ENCODE measurements around the gene KIF2A.
A peak's percentile ranks its signal among the peaks of the same experiment; 100 is the strongest.

The KIF2A gene

DNA sequence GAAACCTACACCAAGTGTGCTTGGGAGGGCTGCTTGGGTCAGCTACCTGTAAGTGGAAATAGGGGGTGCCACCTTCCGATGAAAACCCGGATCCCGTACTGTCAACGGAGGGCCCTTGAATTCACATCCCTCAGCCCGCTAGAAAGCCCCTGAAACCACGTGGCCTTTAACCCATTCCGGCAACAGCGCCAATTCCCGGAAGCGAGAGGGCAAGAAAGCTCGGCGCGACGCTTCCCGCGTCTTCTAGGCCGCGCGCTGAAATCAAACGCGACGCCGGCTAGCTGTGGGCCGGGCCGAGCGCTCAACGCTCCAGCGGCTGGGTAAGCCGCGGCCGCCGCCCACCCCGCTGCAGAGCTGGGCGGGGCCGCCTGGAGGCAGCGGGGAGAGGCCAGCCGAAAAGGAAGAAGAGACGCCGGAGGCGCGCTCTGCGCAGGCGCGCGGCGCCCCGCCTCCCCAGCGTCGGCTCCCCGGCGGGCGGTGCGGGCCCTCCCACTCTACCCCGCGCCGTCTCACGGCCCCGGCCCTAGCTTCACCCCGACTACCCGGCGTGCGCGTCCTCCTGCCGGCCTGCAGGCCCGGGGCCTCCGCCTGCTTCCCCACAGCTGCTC, at the start of gene KIF2A:
KIF2A (plus strand) TSS at position 492 of the 608 bp plus-strand sequence. CDS start 267 bp downstream, outside the sequence.
- DNase-seq (ENCODE audit: low read depth in 2 of 2): peak; percentile 80 to 82

DNA sequence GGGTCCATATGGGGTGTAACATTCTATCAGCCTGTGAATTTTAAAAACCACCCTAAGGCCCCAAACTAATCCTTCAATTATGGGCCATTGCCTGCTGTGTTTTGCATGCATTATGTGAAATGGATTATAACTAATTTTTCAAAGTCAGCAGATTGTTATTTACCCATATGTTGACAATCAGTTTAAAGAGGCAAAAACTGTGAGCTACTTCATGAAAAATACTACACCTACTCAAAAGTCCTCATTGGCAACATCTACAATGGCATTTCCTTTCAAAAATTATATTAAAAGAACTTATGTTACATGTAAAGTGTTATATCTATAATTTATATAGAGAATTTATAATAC, 49.0 kb upstream of the KIF2A start:
- no peak for DNase-seq (ENCODE audit: low read depth in 2 of 2)

DNA sequence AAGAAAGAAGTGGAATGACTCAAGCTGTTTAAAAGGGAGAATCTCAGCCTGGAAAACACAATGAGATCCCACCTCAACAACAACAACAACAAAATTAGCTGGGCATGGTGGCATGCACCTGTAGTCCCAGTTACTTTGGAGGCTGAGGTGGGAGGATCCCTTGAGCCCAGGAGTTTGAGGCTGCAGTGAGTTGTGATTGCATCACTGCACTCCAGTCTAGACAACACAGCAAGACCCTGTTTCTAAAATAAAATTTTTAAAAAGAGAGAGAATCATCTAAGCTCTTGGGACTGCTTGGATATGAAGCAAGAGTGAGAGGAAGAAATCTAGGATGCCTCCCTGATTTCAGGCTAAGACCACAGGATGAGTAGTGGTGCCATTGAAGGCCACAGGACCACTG, 47.4 kb upstream of the KIF2A start:
- no peak for DNase-seq (ENCODE audit: low read depth in 2 of 2)

DNA sequence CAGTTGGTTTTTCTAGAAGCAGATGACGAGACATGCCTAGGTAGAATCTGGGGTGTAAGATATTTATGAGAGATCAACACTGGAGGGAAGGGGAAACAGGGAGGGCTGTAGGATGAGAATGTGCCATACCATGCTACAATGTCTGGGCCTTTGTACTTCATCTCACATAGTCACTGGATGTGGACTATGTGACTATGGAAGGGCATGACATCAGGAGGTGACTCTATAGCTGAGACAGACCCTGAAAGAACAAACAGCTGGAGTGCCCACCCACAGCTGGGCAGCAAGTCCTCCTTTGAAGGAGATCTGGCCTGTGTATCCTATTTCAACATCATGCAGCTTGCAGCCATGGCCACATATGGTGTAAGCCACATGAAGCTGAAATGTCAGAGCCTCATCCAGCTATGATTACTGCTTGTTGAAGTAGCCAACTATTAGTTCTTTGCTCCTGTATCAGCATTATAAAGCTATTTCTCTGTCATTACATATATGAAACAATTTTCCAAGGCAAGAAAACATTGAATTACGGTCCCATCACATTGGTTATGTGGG, 46.2 kb upstream of the KIF2A start:
- no peak for DNase-seq (ENCODE audit: low read depth in 2 of 2)

DNA sequence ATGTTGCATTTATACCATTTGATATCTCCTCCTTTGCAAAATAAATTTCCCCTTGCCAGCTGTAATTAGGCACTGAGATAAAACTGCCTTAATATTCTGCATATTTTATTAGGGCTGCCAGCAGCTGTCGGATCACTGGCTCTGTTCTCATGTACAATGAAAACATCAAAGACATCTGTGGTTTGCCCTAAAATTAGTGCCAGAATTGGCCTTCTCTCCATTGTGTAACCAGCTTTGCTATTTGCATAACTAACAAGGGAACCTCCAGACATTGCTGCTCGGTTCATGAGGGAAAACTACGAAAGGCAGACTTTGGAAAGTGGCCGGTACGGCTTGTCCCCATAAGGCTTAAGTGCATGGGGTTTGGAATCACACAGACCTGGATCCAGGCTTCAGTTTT, 45.5 kb upstream of the KIF2A start:
- no peak for DNase-seq (ENCODE audit: low read depth in 2 of 2)

DNA sequence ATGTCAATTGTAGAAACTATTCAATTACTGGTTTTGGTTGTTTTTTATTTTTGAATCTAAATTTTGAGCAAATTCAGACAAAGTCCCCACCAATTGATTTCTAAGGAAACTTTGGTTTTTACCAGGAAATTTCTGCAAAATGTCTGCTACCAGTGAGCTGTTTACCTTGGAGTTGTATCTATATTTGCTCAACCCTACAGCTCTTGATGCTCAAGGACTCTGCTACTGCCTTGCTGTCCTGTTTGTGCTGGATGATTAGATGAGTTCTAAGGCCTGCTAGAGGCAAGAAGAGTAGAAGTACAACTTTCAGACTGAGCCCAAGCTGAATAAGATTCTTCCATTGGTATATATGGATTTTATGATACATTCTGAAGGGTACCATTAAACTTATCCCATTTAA, 42.6 kb upstream of the KIF2A start:
- DNase-seq (ENCODE audit: low read depth in 2 of 2): no peak

DNA sequence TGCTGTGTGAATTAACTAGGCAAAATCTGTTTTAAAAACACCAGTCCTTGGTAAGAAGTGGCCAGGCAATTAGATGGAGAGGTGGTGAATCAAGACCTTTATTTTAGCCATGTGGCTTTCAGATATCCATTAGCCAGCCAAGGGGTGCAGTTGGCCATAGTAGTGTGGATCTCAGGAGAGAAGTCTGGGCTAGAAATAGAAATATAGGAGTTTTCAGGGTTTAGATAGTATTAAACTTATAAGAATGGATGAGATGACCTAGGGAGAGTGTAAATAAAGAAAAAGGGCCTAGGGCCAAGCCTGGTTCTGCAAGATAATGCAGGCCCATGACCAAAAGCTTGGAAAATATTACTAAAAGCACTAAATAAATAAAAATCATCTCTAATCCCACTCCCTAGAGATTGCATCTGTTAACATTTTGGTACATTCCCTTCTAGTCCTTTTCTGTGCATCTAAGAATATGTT, 40.3 kb upstream of the KIF2A start:
- DNase-seq (ENCODE audit: low read depth in 2 of 2): no peak

DNA sequence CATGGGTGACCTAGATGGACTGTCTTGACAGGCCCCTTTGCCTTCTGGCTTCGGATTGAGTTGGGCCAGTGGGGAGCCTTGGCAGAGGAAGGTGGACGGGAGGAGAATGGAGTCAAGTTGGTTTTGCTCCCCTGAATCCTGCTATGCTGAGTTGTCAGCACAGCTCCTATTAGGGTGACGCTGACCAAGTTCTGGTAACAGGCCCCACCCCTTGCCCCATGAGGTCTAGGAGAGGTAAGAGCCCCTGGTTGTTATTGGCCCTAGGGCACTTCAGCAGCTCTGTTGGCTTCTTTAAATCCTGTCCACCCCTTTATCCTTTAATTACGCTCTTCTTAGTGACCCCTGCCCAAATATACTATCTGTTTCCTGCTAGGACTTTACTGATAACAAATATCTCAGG, 39.4 kb upstream of the KIF2A start:
- DNase-seq (ENCODE audit: low read depth in 2 of 2): no peak

DNA sequence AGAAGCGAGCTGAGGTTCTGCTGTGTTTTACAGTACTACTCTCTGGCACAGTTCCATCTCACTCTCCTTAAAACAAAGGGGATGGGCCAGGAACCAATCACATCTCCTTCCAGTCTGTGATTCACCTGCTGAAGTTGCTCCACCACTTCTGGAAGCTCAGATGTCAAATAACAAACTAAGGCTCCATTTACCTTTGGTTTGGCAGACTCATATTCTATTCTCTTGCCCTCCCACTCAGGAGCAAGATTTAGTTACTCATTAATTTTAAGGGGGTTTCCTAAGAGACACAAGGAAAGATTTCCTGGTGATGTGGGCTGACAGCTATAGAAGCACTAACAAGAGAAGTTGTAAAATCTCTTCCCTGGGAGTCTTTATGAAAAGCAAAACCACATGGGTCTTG, 37.8 kb upstream of the KIF2A start:
- DNase-seq (ENCODE audit: low read depth in 2 of 2): no peak

DNA sequence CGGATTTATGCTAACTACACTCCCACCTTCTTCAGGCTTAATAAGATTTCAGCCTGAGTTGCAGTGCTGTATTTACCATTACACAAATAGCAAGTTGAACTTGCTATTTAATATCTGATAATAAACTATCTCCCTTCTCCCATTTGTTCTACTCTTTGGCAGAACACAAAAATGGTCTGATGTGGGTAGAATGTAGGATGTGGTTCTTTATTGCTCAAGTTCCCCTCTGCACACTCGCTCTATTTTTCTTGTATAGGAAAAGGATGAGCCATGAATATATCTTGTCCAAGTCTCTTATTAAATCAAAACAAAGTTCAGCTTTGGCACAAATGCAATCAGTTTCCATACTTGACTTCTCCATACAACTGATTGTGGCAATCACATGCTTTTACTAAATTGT, 37.2 kb upstream of the KIF2A start:
- no peak for DNase-seq (ENCODE audit: low read depth in 2 of 2)

DNA sequence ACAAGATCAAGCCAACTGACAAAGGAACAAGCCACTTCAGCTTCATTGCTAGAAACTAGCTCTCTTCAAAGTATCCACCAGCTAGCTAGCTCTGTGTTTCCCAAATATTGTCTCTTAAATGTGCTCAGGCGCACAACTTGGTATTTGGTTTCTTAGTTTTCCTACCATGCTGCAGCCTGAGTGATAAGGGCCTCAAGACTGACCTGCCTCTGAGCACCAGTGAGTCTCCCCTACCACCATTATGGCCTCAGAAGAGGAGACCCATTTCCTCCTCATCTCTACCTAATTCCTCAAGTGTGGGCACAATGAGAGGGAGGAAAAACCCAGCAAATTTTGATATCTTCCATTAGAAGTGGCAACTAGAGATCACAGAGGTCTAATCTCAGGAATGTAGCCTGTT, 34.6 kb upstream of the KIF2A start:
- no peak for DNase-seq (ENCODE audit: low read depth in 2 of 2)

DNA sequence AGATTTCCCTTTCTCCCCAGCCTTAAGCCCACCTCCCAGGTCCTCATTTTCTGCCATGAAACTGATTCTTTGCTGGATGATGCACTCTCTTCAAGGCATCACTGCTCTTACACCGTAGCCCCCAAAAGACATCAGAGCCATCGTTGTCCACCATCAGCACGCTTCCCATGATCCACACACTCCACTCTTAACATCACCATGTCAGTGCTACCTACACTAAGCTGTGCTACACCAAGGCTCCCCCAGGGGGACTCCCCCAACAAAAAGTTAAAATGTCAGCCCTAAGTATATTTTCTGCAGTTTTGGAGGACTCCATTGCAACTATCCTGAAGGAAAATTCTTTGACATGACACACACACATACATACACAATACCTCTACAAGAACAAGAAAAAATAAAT, 34.1 kb upstream of the KIF2A start:
- DNase-seq (ENCODE audit: low read depth in 2 of 2): no peak

DNA sequence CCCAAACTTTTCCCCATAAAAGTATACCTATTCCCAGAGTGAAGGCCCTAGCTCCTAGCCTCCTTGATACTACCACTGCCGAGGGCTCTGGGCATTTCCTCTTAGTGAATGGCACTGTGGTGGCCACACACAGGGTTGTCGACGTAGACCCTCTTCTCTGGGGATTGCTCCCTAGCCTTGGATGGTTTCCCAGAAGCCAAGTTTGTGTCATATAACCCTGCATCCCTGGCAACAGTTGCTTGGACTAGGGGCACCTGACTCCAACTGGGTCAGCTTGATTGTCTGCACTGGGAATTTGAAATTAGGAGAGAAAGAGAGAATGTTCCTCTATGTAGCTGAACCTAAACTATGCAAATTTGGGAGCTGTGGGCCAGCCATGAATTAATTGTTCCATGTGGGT, 32.3 kb upstream of the KIF2A start:
- no peak for DNase-seq (ENCODE audit: low read depth in 2 of 2)

DNA sequence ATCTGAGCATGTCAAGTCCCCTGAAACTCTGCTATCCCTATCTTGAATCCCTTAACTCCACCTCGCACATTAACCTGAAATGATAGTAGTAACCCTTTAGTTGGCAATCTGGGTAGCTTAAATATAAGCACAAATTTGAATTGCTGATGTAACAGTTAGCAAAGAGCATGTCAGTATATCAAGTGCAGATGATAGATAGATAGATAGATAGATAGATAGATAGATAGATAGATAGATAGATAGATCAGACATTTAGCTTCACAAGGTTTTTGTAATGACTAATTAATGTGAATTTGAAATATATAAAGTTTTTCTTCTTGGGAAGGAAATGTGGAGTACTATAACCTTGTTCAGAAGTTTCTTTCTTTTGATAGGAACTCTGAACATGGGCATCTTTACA, 30.4 kb upstream of the KIF2A start:
- no peak for DNase-seq (ENCODE audit: low read depth in 2 of 2)

DNA sequence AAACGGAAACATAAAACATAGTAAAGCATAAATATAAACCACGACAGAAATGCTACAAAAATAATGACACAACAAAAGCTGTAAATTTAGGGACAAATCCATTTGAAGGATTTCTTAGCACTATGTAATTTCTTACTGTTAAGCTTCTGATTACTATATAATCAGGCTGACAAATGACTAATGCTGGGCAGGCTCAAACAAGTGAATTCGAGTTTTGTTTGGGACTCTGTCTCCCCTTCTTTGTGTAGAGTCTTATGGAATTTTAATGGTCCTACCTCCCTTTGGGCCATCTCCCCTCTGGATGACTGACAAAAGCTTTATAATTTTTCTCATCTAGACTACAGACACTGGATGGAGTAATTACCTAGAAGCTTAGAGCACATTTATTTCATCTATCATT, 24.6 kb upstream of the KIF2A start:
- DNase-seq (ENCODE audit: low read depth in 2 of 2): no peak

DNA sequence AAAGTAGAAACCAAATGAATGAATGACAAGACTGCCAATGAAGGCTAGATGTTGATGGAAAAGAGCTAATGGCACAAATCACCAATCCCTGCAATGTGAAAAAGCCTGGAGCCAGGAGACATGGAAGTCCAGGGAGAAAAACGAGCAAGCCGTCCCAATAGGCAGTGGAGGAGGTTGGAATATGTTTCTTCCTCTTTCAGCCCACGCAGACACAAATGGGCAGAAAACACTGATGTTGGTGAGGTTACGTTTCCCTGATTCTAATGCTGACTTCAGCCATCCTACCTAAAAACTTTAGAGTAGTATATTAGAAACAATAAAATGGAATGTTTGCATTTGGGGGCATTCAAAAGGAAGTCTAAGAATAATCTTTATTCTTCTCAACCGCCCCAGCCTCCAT, 23.9 kb upstream of the KIF2A start:
- no peak for DNase-seq (ENCODE audit: low read depth in 2 of 2)

DNA sequence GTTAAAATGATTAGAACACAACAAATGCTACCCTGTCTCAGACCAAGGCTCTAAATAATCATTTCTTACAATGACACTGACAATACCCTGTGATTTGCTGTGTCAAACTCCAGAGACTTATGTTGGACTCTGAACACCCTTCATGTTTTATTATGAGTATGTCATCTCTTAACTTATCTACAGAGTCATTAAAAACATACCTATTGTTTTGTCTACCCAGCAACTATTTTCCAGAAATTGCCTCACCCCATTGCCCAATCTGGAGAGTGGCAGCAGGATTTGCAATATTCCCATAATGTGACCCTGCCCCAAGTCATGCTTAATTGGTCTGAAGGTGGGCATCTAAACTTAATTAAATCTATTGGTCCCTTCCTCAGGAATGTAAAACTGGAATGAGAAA, 23.0 kb upstream of the KIF2A start:
- no peak for DNase-seq (ENCODE audit: low read depth in 2 of 2)

DNA sequence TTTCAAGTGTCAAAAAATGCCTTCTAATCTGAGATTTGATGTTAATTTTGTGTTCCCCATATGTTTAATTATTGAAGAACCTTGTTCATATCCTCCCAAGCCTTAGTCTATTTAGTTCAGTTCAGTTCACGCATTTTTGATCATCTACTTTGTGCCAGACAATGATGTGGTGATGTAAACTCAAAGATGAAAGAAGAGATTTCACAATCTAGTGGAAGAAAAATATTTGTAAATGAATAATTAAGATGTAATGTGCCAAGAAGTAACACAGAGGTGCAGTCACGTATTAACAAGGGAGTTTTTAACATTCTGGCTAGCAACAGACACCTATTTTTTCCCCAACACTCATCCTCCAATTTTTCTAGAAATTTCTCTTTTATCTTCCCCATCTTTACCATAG, 22.1 kb upstream of the KIF2A start:
- DNase-seq (ENCODE audit: low read depth in 2 of 2): no peak

DNA sequence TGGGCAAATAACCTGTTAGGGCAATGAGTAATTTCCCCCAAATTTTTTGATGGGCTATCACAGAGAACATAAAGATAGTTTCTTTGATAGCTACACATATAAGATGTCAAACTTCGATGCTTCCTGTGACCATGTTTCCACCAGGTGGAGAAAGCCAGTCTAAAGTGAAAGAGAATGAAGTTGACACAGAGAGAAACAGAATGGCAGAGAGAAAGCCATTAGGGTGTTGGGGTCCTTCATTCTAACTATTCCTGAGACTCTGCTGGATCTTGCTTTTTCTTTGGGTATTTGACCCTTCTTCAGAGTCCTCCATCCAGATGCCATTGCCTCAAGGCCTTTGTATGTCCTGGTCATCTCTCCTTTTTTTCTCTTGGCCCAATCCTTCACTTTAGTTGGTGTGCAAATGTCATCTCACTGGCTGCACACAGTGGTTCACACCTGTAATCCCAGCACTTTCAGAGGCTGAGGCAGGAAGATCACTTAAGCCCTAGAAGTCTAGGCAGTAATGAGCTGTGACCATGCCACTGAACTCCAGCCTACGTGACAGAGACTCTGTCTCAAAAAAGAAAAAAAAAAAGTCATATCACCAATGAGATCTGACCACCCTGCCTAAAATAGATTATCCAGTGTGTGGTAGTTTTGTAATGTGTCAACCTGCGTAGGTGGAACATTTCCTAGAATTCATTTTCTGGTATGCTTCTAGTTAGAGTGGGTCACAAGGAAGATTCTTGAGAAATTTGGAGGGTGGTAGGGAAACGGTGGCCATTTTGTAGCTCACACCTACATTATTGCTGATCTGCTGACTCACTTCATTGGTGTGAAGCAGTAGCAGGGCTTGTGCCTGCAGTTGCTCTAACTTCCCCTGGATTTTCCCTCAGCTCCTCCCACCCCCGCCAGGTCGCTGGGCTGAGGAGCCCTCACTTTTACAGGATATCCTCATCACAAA, 20.8 kb upstream of the KIF2A start:
- DNase-seq (ENCODE audit: low read depth in 2 of 2): no peak

DNA sequence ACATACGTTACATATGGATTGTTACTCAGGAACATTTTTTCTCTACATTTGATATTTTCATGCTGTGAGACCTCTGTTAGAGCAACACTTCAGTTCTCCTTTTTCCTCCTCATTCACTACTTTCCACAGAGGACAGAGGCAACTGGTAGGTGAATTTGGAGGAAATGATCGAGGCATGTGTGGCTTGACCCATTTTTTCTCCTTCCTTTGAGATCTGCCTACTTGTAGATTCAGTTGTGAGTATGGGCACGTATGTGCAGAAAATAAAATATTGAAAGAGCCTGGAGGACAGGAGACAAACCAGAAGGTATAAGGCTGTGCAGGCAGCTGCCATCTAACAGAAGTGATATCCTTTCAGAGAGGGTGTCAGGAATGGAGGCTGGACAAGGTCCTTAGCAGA, 19.2 kb upstream of the KIF2A start:
- DNase-seq (ENCODE audit: low read depth in 2 of 2): no peak

DNA sequence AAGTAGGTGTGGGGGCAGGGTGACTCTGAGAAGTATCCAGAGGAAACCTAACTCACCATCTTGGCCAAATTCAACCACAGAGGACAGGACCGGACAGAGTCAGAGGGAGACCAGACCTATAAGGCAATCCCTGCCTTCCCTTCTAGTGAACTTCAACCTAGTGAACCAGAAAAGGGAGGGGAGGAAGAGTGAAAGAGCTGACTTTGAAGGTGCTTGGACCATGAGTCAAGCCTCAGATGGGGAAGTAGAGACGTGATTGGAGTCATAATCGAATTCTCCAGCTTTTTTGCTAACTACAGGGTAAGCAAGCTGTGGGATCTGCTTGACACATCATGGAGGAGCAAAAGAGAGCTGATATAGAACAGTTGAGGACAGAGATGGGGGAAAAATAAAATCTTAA, 18.8 kb upstream of the KIF2A start:
- DNase-seq (ENCODE audit: low read depth in 2 of 2): no peak

DNA sequence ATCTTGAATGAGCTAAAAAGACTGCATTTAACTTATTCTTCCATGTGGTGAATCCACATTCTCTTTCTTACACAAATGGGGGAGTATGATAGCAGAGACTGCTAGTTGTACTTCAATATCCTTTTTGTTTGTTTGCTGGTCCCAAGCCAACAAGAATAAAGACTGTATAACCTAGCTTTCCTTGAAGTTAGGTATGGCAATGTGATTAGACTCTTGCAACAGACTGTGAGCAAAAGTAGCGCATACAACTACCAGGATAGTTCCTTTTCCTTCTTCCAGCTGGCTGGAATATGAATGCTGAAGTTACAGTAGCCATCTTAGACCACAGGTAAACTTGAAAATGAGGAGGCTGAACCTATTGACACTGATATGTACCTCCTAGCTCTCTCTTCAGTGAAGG, 17.9 kb upstream of the KIF2A start:
- no peak for DNase-seq (ENCODE audit: low read depth in 2 of 2)

DNA sequence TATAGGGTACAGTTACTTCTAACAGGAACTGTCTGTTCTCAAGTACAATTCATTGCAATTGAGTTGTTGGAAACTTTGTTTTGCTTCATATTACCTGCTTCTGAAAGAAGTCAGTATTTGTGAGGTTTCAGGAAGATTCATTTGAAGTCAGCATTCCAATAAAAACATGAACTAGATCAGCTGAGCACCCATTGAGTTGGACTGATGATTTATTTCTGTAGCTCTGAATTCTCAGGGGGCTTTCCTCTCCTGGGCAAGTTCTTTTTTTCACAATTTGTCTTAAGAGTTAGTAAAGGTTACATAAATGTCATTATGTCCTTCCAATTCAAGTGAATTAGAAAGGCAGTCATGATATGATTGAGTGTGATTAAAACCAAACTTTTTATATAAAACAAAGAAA, 16.2 kb upstream of the KIF2A start:
- no peak for DNase-seq (ENCODE audit: low read depth in 2 of 2)

Measured in stimulated activated CD8-positive, alpha-beta memory T cell treated with anti-CD3 and anti-CD28 coated beads, Interleukin-2, amount 100 ng/mL, for 1 hour (primary cell).